NT2/D1 (cell line): ENCODE data around the gene KCNK2.

Experiments
- SUZ12 ChIP-seq: IDR thresholded peaks from 2 replicates; pipeline ENCODE4 v1.6.1; 2011; ENCODE audit not compliant: insufficient read length, insufficient read depth; ENCODE audit errors: extremely low read depth
- YY1 ChIP-seq: IDR thresholded peaks from 2 replicates; pipeline ENCODE4 v1.6.1; 2011; ENCODE audit not compliant: insufficient read length, insufficient read depth
- ZNF274 ChIP-seq: IDR thresholded peaks from 2 replicates; pipeline ENCODE4 v1.6.1; 2011; ENCODE audit warnings: mild to moderate bottlenecking, low read depth, low read length

- no peak for TF ChIP-seq ZNF274
- TF ChIP-seq SUZ12: no peak
- no peak for TF ChIP-seq YY1
Observed at GRCh38 chr1:215104283-215104682, 21.7 kb downstream of the KCNK2 start.
